Sigmoid colon (tissue), 7 donors: ENCODE measurements around the gene LRRC7. TPM values are rescaled to one million over a fixed set of nuclear protein-coding genes. Genes with fewer than 3 reads are reported as not detected.
"Not testable (repeated sequence)": the region's sequence is repeated elsewhere in the genome, so short reads cannot be mapped to it uniquely, and the experiment has no call there.

Experiments
- DNase-seq: peaks from one replicate; pipeline ENCODE4 v3.0.0-alpha.2; 2019
- H3K27ac ChIP-seq, 4 donors: fragments of 200-600 bp; sonication (generic); one replicate each; pipeline ENCODE4 v1.5.1; 2016 to 2019; ENCODE audit warnings: mild to moderate bottlenecking in 1 of 4
- H3K27me3 ChIP-seq, 3 donors: fragments of 200-600 bp; sonication (generic); one replicate each; pipeline ENCODE4 v1.5.1; 2019; ENCODE audit warnings: mild to moderate bottlenecking in 1 of 3
- H3K36me3 ChIP-seq, 4 donors: fragments of 200-600 bp; sonication (generic); one replicate each; pipeline ENCODE4 v1.5.1; 2016 to 2019
- H3K4me1 ChIP-seq, 4 donors: fragments of 200-600 bp; sonication (generic); one replicate each; pipeline ENCODE4 v1.5.1; 2017 to 2019
- H3K4me3 ChIP-seq, 4 donors: fragments of 200-600 bp; sonication (generic); one replicate each; pipeline ENCODE4 v1.5.1; 2017 to 2019; ENCODE audit warnings: mild to moderate bottlenecking in 2 of 4, moderate library complexity in 1 of 4
- H3K9me3 ChIP-seq, 4 donors: fragments of 200-600 bp in 3 of 4; sonication (generic) in 3 of 4; one replicate each; pipeline versions ENCODE4 v1.5.1 to v1.6.1; 2013 to 2019
- EP300 ChIP-seq, 4 donors: sonication (generic); formaldehyde crosslinking; IDR thresholded peaks; one replicate each; pipeline ENCODE4 v1.6.1; 2017; ENCODE audit warnings: antibody characterized with exemption in 4 of 4
- POLR2A ChIP-seq, 2 donors: fragments of 450-650 bp; IDR thresholded peaks; one replicate each; pipeline ENCODE4 v1.6.1; 2016; ENCODE audit warnings: antibody characterized with exemption in 2 of 2, mild to moderate bottlenecking in 2 of 2, moderate library complexity in 2 of 2
- POLR2AphosphoS5 ChIP-seq, 4 donors: sonication (generic); formaldehyde crosslinking; IDR thresholded peaks; one replicate each; pipeline ENCODE4 v1.6.1; 2017; ENCODE audit warnings: antibody characterized with exemption in 4 of 4
- WGBS, 2 donors: extraction: QIAGEN DNeasy Blood & Tissue Kit; methylation state at CpG; one replicate each; pipeline ENCODE4 v1.1.7; 2013; 5-methylcytosine and 5-hydroxymethylcytosine counted together
- intact Hi-C: fragments of 100-400 bp; cut with DNase I; formaldehyde crosslinking; loops from one replicate; pipeline ENCODE4 v1.15.1; 2023
- polyA plus RNA-seq, 3 donors: library from polyadenylated mRNA; stranded (reverse); fragments of 200-250 nt; gene quantifications; one replicate each; pipeline ENCODE4 v1.2.3, GENCODE V29; 2013
- total RNA-seq, 4 donors: library from RNA; depleted of rRNA; stranded (reverse); fragments of >200 nt; gene quantifications; one replicate each; pipeline ENCODE4 v1.1.0, GENCODE V29; 2016
- TF ChIP-seq, protein P1 (sequence below), 4 experiments: fragments of 450-650 bp in 3 of 4; fragments of 200-600 bp in 1 of 4; IDR thresholded peaks; one replicate each; pipeline ENCODE4 v1.5.1; 2016 to 2019; ENCODE audit warnings: antibody characterized with exemption in 4 of 4, mild to moderate bottlenecking in 3 of 4, moderate library complexity in 2 of 4
- donor health status: healthy with polysubstance abuse.
- donor health status: Bipolar disorder and iron deficiency.
- donor health status: healthy.

The LRRC7 gene
- total and polyA plus RNA-seq, 7 donors = 0.16 to 1.9 (median 0.41) TPM; not detected in 2

DNA sequence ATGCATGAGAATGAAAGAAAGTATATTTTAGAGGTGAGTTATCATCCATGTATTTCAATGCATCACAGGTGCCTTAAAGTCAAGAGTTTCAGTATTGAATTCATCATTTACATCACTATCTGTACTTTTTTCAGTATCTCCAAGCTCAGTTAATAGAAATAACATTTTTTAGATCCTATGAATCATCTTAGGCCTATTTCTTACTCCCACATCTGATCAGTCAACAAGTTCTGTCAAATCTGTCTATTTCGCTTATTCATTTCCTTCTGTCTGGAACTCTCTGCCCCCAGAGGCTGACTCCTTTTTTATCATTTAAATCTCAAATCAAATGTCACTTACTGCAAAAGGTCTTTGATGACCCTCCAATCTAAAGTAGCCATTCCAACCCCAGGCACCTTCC is 295.2 kb downstream of the LRRC7 start:
- DNase-seq = no peak
- Histone ChIP-seq H3K36me3 (no peaks in the 10 kb centered on the region), H3K27me3 (no peaks in the 10 kb centered on the region), H3K9me3 (no peaks in the 10 kb centered on the region), H3K27ac (no peak overlapping the region), H3K4me3 (no peak overlapping the region), H3K4me1 (no peaks in the 10 kb centered on the region)
- WGBS, 2 donors = 90 to 96% methylated on average over 1 of the region's 1 CpG
- intact Hi-C loops = no loop called here
- TF ChIP-seq POLR2A (IDR thresholded peaks at IDR 0.05) = no peak

DNA sequence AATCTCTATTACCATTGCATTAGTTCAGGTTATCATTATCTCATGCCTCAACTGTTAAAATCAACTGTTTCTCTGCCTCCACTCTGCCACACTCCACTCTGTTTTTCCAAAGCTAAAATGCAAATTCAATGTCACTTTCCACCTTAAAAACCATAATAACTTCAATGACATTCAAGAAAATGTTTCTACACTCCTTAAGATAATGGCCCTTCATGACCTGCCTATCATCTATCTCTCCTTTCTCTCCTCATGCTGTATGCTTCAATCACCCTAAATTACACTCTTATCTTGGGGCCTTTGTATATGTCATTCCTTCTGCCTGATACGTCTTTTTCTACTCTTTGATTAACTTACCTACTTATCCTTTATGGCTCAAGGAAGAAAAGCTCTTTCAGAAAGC is 296.0 kb downstream of the LRRC7 start:
- H3K27me3 ChIP-seq = no peaks in the 10 kb centered on the region
- no peaks in the 10 kb centered on the region for H3K36me3 ChIP-seq
- intact Hi-C loops = no loop called here
- 78 to 83% methylated on average over 1 of the region's 1 CpG for WGBS, 2 donors
- no peaks in the 10 kb centered on the region for H3K9me3 ChIP-seq
- no peaks in the 10 kb centered on the region for H3K4me1 ChIP-seq
- TF ChIP-seq POLR2AphosphoS5 (IDR thresholded peaks at IDR 0.05) = no peak
- no peak for TF ChIP-seq EP300 (IDR thresholded peaks at IDR 0.05)
- TF ChIP-seq POLR2A (IDR thresholded peaks at IDR 0.05) = no peak
- TF ChIP-seq, protein P1, sequence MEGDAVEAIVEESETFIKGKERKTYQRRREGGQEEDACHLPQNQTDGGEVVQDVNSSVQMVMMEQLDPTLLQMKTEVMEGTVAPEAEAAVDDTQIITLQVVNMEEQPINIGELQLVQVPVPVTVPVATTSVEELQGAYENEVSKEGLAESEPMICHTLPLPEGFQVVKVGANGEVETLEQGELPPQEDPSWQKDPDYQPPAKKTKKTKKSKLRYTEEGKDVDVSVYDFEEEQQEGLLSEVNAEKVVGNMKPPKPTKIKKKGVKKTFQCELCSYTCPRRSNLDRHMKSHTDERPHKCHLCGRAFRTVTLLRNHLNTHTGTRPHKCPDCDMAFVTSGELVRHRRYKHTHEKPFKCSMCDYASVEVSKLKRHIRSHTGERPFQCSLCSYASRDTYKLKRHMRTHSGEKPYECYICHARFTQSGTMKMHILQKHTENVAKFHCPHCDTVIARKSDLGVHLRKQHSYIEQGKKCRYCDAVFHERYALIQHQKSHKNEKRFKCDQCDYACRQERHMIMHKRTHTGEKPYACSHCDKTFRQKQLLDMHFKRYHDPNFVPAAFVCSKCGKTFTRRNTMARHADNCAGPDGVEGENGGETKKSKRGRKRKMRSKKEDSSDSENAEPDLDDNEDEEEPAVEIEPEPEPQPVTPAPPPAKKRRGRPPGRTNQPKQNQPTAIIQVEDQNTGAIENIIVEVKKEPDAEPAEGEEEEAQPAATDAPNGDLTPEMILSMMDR (IDR thresholded peaks at IDR 0.05) = no peak
- H3K27ac ChIP-seq = no peak overlapping the region
- DNase-seq = no peak
- no peak overlapping the region for H3K4me3 ChIP-seq

DNA sequence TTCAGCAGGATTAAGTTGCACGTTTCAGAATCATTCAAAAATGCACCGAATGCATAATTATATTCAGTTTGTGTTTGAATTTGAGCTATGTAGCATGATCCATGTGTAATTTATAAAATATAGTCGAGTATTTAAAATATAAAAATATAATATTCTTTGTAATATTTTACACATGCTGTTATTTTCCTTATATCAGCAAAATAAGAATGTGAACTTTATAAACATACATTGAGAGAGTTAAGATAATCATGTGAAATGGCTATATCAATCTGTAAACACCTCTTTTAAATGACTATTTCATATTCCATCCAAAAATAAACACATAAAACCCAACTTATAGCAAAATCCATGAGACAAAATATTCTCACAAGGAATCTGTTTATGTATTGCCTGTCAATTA is 303.7 kb downstream of the LRRC7 start:
- Histone ChIP-seq H3K4me3 (no peak overlapping the region), H3K9me3 (no peaks in the 10 kb centered on the region), H3K27me3 (no peaks in the 10 kb centered on the region), H3K36me3 (no peaks in the 10 kb centered on the region), H3K27ac (no peak overlapping the region), H3K4me1 (no peaks in the 10 kb centered on the region)
- DNase-seq = no peak
- TF ChIP-seq, protein P1 (IDR thresholded peaks at IDR 0.05) = no peak
- TF ChIP-seq POLR2AphosphoS5 (IDR thresholded peaks at IDR 0.05) = no peak
- no peak for TF ChIP-seq EP300 (IDR thresholded peaks at IDR 0.05)
- no peak for TF ChIP-seq POLR2A (IDR thresholded peaks at IDR 0.05)
- WGBS, 2 donors = 60 to 67% methylated on average over 3 of the region's 3 CpGs
- intact Hi-C loops = no loop called here

DNA sequence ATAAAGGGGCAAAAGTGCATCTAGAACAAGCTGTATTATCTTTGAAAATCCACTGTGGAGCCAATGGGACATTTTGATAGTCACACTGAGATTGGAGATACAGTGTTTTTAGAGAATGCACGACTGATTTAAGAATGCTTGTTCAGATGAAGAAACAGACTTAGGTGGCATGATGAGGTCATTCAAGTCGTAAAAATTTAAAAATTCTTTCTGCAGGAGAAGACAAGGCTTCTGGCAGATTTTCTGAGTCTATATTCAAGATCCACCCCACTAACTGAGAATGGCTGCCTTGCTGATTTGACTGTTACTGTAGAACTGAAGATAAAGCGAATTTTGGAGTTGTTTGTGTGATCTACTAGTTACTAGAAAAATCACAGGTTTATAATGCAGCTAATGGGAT is 310.6 kb downstream of the LRRC7 start:
- H3K27ac ChIP-seq = no peak overlapping the region
- H3K4me1 ChIP-seq = no peaks in the 10 kb centered on the region
- no peaks in the 10 kb centered on the region for H3K27me3 ChIP-seq
- intact Hi-C loops = no loop called here
- TF ChIP-seq POLR2AphosphoS5 (IDR thresholded peaks at IDR 0.05) = no peak
- TF ChIP-seq, protein P1 (IDR thresholded peaks at IDR 0.05) = no peak
- no peak for TF ChIP-seq POLR2A (IDR thresholded peaks at IDR 0.05)
- no peak for TF ChIP-seq EP300 (IDR thresholded peaks at IDR 0.05)
- no peaks in the 10 kb centered on the region for H3K9me3 ChIP-seq
- DNase-seq = no peak
- H3K36me3 ChIP-seq = no peaks in the 10 kb centered on the region
- no peak overlapping the region for H3K4me3 ChIP-seq
- WGBS, 2 donors = 68 to 76% methylated on average over 3 of the region's 3 CpGs

DNA sequence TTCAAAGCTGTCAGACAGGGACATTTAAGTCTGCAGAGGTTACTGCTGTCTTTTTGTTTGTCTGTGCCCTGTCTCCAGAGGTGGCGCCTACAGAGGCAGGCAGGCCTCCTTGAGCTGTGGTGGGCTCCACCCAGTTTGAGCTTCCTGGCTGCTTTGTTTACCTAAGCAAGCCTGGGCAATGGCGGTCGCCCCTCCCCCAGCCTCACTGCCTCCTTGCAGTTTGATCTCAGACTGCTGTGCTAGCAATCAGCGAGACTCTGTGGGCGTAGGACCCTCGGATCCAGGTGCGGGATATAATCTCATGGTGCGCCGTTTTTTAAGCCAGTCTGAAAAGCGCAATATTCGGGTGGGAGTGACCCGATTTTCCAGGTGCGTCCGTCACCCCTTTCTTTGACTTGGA is 320.3 kb downstream of the LRRC7 start:
- H3K36me3 ChIP-seq, H3K27ac ChIP-seq, H3K27me3 ChIP-seq, H3K4me3 ChIP-seq, H3K4me1 ChIP-seq, H3K9me3 ChIP-seq, intact Hi-C loops, DNase-seq: not testable (repeated sequence)
- WGBS, 2 donors = 88 to 95% methylated on average over 13 of the region's 14 CpGs

DNA sequence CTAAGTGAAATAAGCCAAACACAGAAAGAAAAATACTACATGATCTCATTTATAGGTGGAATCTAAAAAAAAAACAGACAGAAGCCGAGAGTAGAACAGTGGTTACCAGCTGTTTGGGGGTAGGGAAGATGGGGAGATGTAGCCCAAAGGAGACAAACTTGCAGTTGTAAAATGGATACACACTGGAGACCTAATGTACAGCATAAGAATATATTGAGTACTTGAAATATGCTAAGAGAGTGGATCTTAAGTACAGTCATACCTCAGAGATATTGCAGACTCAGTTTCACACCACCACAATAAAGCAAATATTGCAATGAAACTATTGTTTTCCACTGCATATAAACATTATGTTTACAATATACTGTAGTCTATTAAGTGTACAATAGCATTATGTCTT is 320.9 kb downstream of the LRRC7 start:
- WGBS, 2 donors = 82 to 85% methylated on average over 1 of the region's 1 CpG
- TF ChIP-seq, protein P1 (IDR thresholded peaks at IDR 0.05) = no peak
- no peak for TF ChIP-seq EP300 (IDR thresholded peaks at IDR 0.05)
- Histone ChIP-seq H3K27me3 (no peaks in the 10 kb centered on the region), H3K4me1 (no peaks in the 10 kb centered on the region), H3K36me3 (no peaks in the 10 kb centered on the region), H3K9me3 (peaks cover 0 to 8% (median 0%) of the 10 kb centered on the region in 4 donors), H3K4me3 (no peak overlapping the region), H3K27ac (no peak overlapping the region)
- intact Hi-C loops = no loop called here
- no peak for DNase-seq
